GM10266 (cell line): Measurements from ENCODE around the gene ASAP3.

Experiments
- DNase-seq: peaks from one replicate; pipeline ENCODE4 v3.0.0; 2012; ENCODE audit errors: extremely low spot score
- CTCF ChIP-seq: IDR thresholded peaks from 2 replicates; pipeline ENCODE4 v1.5.1; 2012; ENCODE audit warnings: mild to moderate bottlenecking, low read depth; ENCODE audit not compliant: control insufficient read depth, insufficient read depth; ENCODE audit errors: missing control alignments

The ASAP3 gene

GRCh38 chr1:23395154-23395724 lies 88.7 kb downstream of the ASAP3 start:
- no peak for DNase-seq
- no peak for TF ChIP-seq CTCF

GRCh38 chr1:23394684-23395083 lies 89.3 kb downstream of the ASAP3 start:
- no peak for TF ChIP-seq CTCF
- DNase-seq = no peak

- TF ChIP-seq CTCF = no peak
- no peak for DNase-seq
These were observed 89.8 kb downstream of the ASAP3 start for GRCh38 chr1:23394181-23394580.

GRCh38 chr1:23393706-23394105 lies 90.3 kb downstream of the ASAP3 start:
- no peak for TF ChIP-seq CTCF
- no peak for DNase-seq

- TF ChIP-seq CTCF = no peak
- DNase-seq = no peak
These were observed 91.7 kb downstream of the ASAP3 start for GRCh38 chr1:23392125-23392855.

GRCh38 chr1:23389837-23390321 lies 94.1 kb downstream of the ASAP3 start:
- DNase-seq = no peak
- no peak for TF ChIP-seq CTCF

GRCh38 chr1:23387494-23387893 lies 96.5 kb downstream of the ASAP3 start:
- TF ChIP-seq CTCF = no peak
- no peak for DNase-seq
